DMS 273 treated with DMSO at 0.1 percent for 48 hours (cell line): ENCODE data around the gene MCM3AP.
A peak's percentile ranks its signal among the peaks of the same experiment; 100 is the strongest.
"Not testable (repeated sequence)": the region's sequence is repeated elsewhere in the genome, so short reads cannot be mapped to it uniquely, and the experiment has no call there.

Source experiments
- DNase-seq: peaks from one replicate; lab custom pipeline; 2025; lab: John Stamatoyannopoulos, UW

The MCM3AP gene

DNA sequence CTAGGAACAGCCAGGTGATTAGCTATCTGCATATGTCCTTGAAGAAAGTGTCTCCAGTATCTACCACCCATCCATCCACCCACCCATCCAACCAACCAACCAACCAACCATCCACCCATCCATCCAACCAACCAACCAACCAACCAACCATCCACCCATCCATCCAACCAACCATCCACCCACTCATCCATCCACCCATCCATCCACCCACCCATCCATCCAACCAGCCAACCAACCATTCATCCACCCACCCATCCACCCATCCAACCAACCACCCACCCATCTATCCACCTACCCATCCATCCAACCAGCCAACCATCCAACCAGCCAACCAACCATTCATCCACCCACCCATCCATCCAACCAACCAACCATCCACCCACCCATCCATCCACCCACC, 26.2 kb upstream of the MCM3AP start:
- no peak for DNase-seq

DNA sequence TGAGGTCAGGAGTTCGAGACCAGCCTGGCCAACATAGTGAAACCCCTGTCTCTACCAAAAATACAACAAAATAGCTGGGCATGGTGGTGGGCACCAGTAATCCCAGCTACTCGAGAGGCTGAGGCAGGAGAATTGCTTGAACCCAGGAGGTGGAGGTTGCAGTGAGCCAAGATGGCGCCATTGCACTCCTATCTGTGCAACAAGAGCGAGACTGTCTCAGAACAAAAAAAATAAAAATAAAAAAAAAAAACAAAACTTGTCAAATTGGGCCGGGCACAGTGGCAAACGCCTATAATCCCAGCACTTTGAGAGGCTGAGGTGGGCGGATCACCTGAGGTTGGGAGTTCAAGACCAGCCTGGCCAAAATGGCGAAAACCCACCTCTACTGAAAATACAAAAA, 24.8 kb upstream of the MCM3AP start:
- DNase-seq: not testable (repeated sequence)

GRCh38 chr21:46308431-46308830, 23.0 kb upstream of the MCM3AP start:
- DNase-seq: no peak

- DNase-seq: no peak
Measured at GRCh38 chr21:46307625-46308024, 22.2 kb upstream of the MCM3AP start.

GRCh38 chr21:46304955-46305354, 19.5 kb upstream of the MCM3AP start:
- DNase-seq: no peak

GRCh38 chr21:46304437-46304836, 19.0 kb upstream of the MCM3AP start:
- no peak for DNase-seq

GRCh38 chr21:46301759-46302158, 16.3 kb upstream of the MCM3AP start:
- no peak for DNase-seq

DNA sequence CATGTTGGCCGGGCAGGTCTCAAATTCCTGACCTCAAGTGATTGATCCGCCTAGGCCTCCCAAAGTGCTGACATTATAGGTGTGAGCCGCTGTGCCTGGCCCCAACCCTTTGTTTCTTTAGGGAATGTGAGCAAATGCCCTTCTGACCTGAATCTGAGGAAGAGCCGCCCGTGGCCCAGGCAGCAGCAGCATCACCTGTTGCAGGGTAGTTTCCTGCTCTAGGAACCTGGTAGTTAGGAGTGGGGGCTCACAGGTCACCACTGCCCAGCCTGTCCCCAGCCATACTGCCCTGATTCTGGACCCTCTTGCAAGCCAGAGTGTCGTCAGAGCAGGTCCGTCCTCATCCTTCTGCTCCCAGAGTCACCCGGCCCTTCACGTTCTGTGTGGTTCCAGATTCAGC, 13.8 kb upstream of the MCM3AP start:
- DNase-seq: no peak

DNA sequence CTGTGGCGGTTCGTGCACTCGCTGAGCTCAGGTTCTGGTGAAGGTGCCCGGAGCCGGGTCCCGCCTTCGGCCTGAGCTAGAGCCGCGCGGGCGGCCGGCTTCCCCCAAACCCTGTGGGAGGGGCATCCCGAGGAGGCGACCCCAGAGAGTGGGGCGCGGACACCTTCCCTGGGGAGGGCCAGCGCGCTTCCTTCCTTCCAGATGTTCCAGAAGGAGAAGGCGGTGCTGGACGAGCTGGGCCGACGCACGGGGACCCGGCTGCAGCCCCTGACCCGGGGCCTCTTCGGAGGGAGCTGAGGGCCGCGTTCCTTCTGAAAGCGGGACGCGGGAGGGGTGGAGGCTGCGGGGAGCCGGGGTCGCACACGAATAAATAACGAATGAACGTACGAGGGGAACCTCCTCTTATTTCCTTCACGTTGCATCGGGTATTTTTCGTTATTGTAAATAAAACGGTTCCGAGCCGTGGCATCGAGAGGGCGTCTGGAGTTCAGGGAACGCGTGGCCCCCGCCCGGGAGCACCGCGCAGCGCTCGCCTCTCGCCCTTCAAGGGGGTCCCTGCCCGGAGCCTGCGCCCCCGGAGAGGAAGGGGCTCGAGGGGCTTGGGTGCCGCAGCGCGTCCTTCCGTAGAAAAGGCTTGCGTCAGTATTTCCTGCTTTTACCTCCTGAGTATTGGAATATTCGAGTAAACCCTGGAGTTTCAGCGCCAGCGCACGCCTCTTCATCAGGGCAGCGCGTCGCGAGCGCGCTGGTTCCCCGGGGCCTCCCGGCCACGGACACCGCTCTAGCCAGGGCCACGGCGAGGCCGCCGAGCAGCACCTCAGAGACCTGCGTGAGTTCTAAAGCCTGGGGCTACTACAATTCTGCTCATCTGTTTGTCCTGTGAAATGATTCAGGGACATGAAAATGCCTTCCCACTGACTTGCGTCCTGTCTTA, 12.2 kb upstream of the MCM3AP start:
- DNase-seq: no peak

DNA sequence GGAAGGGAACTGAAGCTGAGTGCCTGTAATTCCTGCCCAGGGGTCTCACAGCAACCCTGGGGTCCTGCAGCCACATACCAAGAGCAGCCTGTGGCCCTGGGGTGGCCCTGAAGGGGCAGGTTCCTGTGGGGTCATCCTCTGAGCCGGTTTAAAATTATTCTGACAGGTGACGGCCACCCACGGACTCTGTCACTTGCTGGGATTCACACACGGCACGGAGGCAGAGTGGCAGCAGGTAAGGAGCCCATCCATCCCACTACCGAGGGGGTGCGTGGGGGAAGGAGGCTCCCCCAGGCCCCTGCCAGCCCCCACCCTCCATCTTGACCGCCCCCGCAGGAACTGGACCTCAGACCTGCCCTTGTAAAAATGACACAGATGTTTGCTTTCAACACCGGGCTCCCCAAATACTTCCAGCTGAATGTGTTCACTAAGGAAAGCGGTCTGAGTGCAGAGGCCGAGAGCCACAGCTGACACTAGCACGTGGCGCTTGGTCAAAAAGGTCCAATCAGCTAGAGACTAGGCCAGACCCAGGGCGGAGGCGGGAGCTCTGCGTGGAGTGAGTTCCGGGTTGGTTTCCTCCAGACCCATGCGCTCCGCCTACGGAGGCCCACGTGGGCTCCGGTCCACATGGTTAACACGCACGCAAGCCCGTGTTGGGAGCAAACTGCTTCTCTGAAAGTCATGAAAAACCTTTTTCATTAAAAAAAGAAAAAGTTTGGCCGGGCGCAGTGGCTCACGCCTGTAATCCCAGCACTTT, 10.8 kb upstream of the MCM3AP start:
- DNase-seq: no peak

DNA sequence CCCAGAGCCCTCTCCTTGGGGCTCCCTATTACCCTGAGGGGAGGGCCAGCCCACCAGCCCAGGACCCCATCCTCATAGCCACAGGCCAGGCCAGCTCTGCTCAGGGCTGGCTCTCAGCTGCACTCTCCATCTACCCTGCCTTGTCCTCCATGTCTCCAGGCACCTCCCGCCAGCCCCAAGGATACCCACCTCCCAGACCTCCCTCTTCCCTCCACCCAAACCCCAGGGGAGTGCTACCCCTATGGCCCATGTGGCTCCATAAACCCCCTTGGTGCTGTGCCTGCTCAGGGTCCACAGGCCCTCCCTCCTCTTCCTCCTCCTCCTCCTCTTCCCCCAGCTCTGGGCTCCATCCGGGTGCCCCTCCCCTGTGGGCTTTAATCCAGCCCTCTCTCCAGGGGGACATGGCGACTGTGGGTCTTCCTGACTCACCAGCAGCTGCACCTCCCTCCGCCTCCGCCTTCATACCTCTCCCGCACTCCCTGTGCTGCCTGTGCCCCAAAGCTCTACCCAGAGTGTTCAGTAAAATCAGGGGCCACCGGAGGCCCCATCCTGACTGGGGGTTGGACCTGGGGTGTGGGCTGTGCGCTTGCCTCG, 9.9 kb upstream of the MCM3AP start:
- no peak for DNase-seq

GRCh38 chr21:46294647-46295176, 9.3 kb upstream of the MCM3AP start:
- DNase-seq: no peak

DNA sequence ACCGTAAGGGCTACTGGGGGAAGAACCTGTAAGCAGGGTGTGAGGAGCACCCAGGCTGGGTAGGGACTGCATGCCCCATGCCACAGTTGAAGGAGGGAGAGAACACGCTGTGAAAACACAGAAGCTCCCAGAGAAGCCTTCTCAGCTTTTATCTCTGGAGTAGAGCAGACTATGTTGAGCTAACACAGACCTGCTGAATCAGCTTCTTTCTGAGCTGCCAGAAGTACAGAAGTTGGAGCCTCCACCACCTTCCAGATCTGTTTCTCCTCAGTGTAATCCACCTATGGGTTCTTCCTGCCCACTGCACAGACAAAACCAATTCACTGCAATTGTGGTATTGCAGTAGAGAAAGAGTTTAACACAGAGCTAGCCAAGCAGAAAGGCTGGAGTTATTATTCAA, 6.2 kb upstream of the MCM3AP start:
- DNase-seq: no peak

GRCh38 chr21:46289655-46290179, 4.3 kb upstream of the MCM3AP start:
- no peak for DNase-seq

DNA sequence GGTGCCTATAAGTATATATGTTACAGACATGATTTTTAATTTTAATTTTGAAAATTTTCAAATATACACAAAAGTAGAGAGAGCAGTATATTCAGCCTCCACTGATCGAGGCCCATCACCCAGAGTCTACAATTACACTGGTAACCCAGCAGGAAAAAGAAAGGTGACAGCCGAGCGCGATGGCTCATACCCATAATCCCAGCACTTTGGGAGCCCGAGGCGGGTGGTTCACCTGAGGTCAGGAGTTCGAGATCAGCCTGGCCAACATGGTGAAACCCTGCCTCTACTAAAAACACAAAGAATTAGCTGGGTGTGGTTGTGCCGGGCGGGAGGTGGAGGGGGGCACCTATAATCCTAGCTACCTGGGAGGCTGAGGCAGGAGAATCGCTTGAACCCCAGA, 2.1 kb upstream of the MCM3AP start:
- DNase-seq: no peak

DNA sequence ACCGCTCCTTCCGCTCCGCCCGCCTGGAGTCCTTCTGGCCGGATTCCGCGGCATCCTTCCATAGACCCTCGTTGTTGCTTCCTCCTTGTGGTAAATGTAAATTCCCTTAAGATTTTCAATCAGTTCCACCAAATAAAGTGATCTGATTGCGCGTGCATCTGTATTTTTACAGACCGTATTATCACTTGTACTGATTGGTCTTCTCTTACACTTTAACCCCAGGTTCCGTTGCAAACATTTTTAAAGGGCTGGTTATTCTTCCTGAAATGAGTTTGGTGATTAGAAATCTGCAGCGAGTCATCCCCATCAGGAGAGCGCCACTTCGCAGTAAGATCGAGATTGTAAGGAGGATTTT, 1.2 kb upstream of the MCM3AP start:
- peak; percentile 48 for DNase-seq

DNA sequence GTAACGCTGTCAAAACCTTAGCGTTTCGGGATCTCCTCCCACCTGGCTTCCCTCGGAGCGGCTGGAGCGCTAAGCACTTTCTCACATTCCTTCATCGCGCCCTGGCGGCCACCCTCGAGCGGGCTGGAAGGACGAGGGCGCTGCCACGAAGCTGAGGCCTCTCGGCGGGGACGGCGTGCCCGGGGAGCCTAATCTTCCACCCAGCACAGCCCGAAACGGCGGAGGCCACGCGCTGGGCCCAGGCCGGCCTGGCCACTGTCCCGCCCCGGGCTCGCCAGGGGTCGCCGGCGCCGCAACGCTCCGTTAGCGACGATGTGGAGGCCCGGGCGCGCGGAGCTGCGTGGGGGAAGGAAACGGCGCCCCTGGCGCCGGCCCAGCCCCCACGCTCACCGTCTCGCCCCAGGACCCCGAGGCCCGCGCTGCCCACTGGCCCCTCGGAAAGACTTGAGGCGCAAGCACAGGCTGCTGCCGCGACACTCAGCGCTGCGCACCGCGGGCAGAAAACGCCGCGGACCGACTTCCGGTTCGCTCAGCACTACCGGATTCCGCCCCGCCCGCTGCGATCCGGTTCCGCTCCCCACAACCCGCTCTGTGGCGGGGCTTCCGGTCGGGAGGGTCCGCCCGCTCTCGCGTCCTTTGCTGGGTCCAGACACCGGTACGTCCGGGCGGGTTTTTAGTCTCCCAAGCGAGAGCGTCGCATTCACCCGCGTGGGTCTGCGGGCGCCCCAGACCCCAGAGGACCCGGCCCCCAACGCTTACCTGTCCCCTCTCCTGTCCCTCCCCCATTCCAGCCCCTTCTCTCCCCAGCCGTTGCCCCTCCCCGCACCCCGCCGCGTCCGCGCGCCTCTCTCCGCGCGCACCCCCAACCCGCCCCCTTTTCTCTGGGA, 593 bp upstream of the MCM3AP start, which contains the start of gene YBEY:
Gene YBEY (plus strand): TSS at position 582 of the 887 bp plus-strand sequence. CDS start 572 bp downstream, outside the sequence.
- peak; percentile 75 for DNase-seq

DNA sequence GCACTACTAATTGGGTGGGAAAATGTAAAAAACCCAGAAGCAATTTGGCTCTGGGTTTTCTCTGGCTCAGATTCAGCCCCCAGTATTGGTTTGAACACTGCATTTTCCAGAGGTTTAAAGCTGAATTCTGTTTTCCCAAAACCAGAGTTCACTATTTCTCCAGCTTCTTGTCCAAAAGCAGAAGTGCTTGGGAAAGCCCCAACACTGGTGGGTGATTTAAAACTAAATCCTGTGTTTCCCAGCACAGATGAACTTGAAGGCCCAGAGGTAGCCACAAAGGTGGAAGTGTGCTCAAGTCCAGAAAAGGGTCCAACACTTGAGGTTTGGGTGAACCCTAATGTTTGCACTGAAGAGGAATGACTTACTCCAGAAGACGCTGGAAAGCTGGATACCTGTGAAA, 678 bp downstream of the MCM3AP start:
- DNase-seq: no peak

DNA sequence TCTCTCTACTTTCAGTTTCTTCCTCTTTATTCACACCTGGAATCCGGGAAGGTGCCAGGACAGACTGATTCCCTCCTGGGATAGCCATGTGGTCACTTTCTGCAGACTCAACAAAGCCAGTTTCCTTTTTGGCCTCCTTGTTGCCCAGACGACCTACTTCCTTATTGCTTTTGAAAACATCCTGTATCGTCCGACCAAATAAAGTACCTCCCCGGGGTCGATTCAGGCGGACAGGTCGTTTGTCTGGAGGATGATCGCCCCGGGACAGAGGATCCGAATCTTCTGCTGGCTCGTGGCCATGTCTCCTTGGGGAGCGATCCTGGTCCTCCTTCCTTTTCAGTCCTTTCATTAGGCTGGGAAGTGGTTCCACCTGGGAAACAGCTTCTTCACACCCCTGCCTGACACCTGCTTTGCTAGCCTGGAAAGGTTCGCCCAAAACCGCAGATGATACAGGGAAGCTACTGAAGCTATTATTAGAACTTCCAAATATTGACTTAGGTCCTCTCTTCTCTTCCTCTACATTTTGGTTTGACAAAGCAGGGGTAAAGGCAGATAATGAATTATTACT, 1.2 kb downstream of the MCM3AP start:
- DNase-seq: no peak

- no peak for DNase-seq
Measured at GRCh38 chr21:46274797-46275390, 10.5 kb downstream of the MCM3AP start.
